GM12864 (cell line): ENCODE measurements around the gene CEL.

ENCODE experiments used
- DNase-seq: peaks from one replicate; pipeline ENCODE4 v3.0.0-alpha.2; 2011; ENCODE audit warnings: low read depth
- H3K4me3 ChIP-seq: 2 replicates; pipeline ENCODE4 v1.5.1; 2011; ENCODE audit warnings: mild to moderate bottlenecking, low read depth, low read length, control low read depth
- TF ChIP-seq, protein P1 (sequence below): IDR thresholded peaks from 2 replicates; pipeline ENCODE4 v1.5.1; 2011; ENCODE audit warnings: low read depth, mild to moderate bottlenecking, moderate library complexity, low read length, control low read depth, inconsistent platforms; ENCODE audit errors: missing control alignments

Gene CEL

DNA sequence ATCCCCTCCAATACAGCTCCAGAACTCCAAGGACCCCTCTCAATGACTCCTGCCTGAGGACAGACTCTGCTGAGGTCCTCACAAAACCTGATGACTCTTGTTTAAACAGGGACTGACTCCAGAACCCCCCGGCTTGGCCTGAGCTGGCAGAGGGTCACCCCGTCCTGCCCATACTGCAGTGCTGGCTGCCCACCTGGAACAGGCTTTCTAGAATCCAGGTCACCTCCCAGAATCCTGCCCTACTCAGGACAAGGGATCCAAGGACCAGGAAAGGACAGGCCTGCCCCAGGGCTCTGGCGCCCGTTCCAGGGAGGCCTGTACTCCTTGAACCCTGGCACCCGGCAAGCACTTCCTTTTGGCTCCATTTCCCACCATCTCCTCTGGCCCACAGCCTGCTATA is 37.1 kb downstream of the CEL start:
- H3K4me3 ChIP-seq, result no peak overlapping the region
- TF ChIP-seq, protein P1, sequence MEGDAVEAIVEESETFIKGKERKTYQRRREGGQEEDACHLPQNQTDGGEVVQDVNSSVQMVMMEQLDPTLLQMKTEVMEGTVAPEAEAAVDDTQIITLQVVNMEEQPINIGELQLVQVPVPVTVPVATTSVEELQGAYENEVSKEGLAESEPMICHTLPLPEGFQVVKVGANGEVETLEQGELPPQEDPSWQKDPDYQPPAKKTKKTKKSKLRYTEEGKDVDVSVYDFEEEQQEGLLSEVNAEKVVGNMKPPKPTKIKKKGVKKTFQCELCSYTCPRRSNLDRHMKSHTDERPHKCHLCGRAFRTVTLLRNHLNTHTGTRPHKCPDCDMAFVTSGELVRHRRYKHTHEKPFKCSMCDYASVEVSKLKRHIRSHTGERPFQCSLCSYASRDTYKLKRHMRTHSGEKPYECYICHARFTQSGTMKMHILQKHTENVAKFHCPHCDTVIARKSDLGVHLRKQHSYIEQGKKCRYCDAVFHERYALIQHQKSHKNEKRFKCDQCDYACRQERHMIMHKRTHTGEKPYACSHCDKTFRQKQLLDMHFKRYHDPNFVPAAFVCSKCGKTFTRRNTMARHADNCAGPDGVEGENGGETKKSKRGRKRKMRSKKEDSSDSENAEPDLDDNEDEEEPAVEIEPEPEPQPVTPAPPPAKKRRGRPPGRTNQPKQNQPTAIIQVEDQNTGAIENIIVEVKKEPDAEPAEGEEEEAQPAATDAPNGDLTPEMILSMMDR, result no peak
- DNase-seq, result no peak

DNA sequence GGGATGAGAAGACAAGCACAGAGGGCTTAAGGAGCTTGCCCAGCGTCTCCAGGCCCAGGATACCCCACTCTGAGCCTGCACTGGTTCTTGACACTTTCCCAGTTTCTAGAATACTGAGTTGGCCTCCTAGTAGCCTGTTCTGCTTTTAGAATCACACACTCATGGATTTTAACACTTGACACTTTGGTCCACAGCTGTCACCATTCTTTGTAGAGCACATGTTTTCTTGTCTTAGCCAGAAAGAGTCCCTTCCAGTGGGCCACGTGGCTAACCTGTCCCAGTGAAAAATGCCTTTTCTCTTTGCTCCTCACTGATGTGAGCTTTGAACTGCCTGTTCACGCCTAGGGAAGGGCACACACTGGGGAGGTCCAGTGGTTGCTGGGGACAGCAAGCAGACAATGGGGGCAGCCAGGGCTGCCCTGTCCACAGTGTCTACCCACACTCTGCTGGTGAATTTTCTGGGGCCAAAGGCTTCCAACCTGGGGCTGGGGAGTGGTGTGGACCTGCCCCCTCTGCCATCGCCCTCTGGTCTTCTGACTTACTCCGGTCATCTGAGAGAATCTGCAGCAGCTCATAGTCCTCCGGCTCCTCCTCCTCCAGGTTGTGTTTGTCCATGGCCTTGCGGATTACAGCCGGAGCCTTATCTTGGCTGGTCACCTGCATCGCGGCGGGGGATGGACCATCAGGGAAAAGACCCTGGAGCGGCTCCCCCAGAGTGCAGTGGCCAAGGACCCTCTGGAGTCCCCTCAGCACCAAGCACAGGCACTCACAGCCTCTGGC is 38.1 kb downstream of the CEL start:
- H3K4me3 ChIP-seq, result no peak overlapping the region
- no peak for DNase-seq
- TF ChIP-seq, protein P1, result no peak

DNA sequence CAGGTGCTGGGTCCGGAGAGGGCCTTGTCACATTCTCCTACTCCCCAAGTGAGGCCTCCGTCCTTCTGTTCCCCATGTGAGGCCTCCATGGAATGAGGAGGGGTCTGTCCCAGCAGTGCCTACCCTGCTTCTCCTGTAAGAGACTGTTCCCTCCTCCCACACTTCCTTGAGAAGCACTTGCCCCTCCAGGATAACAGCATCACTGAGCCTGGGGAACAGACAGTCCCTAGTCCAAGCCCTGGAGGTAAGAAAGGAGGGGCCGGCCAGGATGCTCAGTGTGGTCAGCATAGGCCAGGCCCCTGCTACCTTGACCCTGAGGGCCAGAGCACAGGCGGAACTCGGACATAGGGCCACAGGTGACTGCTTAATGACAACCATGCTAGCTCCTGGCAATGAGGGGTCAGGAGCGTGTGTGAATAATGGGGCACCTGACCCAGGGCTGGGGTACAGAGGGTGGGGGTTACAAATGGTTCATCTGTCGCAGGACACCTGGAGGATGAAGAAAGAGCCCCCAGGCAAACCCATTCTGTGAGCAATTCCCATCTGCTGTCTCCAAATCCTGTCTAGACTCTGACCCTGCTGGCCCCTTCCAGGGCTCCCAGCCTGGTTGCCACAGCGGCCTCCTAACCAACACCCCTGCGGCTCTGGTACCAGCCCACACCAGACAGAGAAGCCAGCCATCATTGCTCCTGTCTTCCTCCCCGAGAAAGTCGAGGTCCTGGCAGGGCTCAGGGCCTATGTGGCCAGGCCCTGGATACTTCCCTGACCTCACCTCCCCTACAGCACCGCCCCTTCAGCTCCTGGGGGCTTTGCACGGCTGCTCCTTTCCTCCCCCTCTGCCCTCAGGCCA is 39.0 kb downstream of the CEL start:
- TF ChIP-seq, protein P1, result no peak
- no peak overlapping the region for H3K4me3 ChIP-seq
- DNase-seq, result no peak

DNA sequence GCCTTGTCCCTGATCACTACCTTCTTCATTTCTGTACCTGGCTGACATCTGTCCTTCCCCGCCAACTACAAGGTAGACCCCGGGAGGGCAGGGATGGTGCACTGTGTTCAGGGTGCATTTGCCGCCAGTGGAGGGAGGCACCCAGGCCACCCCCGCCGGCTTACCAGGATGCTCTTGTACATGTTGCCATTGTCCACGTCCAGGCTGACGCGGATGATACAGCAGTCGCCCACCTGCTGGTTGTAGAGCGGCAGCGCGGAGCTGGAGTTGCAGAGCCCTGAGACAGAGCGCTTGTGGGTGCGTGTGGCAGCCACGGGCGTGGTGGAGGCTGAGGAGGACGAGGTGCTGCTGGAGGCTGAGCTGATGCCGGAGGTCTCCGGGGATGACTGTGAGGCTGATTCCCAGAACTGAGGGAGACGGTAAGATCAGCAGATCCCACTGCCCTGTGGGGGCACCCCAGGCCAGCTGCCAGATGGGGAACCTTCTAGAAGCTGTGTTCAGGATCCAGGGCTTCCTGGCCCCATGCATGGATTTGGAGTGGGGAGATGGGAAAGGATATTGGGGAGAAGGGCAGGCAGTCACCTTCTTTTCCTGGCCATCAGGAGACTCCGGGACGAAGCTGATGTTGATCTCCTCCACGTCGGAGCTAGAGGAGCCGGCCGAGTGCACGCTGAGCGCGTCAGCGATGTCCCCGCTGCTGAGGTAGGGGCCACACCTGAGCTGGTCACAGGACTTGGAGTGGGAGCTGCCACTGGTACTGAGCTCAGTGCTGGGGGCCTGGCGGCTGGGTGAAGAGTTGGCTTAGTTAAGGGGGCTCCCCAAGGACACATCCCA is 39.8 kb downstream of the CEL start:
- no peak for DNase-seq
- TF ChIP-seq, protein P1, result no peak
- no peak overlapping the region for H3K4me3 ChIP-seq

DNA sequence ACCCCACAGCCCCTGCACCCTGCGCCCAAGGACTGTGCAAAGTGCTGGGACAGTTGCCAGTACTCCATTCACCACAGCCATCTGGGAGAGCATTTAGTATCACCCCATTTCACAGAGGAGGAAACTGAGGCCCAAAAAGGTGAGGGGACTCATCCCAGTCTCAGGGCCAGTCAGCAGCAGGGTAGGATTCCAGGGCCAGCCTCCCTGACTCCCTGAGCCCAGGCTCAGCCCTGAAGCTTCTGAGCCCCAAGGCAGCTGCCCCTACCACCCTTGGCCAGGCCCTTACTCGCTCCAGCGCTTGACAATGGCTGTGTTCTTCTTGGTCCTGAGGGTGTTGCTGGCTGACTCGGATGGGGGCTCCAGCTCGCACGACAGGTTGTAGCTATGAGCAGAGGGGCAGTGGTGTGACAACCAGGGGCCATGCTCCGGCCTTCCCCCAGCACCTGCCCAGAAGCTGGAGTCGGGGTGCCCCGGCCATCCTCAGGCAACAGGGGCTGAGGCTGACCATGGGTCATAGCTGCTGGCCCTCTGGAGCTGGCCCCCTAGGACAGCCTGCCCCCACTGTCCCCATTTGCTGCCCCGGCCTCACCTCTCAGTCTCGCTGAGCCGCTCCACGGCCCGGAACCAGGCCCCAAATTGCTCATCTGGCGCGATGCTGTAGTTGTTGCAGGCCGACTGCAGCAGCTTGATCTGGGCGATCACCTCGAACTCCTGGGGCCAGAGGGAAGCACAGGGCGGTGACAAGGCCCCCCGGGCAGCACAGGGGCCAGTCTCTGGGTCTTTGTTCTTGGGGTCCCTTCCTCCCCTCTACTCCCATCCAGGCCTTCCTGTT is 40.6 kb downstream of the CEL start:
- TF ChIP-seq, protein P1, result no peak
- no peak overlapping the region for H3K4me3 ChIP-seq
- DNase-seq, result no peak
